Activated naive CD8-positive, alpha-beta T cell treated with anti-CD3 and anti-CD28 coated beads, Interleukin-2, amount 50 U/mL, for 24 hours (primary cell): ENCODE measurements around the gene GID4.
A peak's percentile ranks its signal among the peaks of the same experiment; 100 is the strongest.

ENCODE experiments used
- ATAC-seq: fragments of 150-1000 bp; cut with Tn5 transposase; one replicate; pipeline ENCODE4 v1.10.0; 2021
- DNase-seq: peaks from one replicate; pipeline ENCODE4 v3.0.0; 2021
- H3K27ac Mint-ChIP-seq: one replicate; pipeline ENCODE4 v1.8.0; 2021; ENCODE audit warnings: mild to moderate bottlenecking, mixed read lengths
- H3K27me3 Mint-ChIP-seq: one replicate; pipeline ENCODE4 v1.8.0; 2021; ENCODE audit warnings: mixed read lengths
- H3K36me3 Mint-ChIP-seq: one replicate; pipeline ENCODE4 v1.8.0; 2021; ENCODE audit warnings: low read depth, mixed read lengths
- H3K4me1 Mint-ChIP-seq: one replicate; pipeline ENCODE4 v1.8.0; 2021; ENCODE audit warnings: mixed read lengths
- H3K4me3 Mint-ChIP-seq: one replicate; pipeline ENCODE4 v1.8.0; 2021; ENCODE audit warnings: mild to moderate bottlenecking, moderate library complexity, mixed read lengths
- H3K9me3 Mint-ChIP-seq: one replicate; pipeline ENCODE4 v1.8.0; 2021; ENCODE audit warnings: mixed read lengths

Gene GID4

DNA sequence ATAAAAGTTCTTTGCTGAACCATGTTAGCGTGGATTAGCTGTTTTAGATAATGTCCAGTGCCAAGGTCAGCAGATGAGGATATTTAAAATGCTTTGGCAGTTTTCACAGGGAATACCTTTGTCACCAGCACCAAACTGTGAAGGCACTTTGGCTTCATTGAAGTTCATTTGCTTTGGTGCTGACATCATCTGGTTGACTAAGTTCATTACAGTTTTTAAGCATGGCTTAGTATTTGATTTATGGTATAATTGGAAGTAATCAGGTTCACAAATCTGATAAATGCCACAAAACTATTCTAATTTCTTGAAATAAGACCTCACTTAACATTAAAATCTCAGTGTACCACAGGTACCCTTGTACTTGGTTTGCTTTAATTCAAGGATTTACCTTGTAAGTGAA is 4.3 kb downstream of the GID4 start:
- Mint-ChIP-seq H3K4me3 (no peak overlapping the region), H3K36me3 (peaks cover 2% of the 10 kb centered on the region), H3K9me3 (no peaks in the 10 kb centered on the region), H3K27me3 (no peaks in the 10 kb centered on the region), H3K4me1 (peaks cover 25% of the 10 kb centered on the region), H3K27ac (no peak overlapping the region)
- DNase-seq (no peak), ATAC-seq (no peak)

DNA sequence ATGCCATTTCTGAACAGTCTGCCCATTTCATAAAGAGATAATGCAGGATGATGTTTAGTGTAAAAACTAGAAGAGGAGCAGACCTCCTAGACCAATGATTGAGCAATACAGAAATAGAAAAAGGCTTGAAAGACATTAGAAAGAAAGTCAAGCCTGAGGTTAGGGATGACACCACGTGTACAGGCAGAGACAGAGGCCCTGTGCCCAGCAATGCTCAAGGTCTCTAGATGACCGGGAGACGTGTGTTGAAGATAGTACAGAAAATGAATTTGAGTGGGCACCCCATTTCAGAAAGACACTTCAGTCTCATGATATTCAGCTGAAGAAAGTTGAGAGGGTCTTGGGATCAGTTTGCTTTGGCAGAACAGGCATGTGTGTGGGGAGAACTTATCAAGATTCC is 5.4 kb downstream of the GID4 start:
- Mint-ChIP-seq H3K4me1 (peaks cover 23% of the 10 kb centered on the region), H3K9me3 (no peaks in the 10 kb centered on the region), H3K27ac (no peak overlapping the region), H3K27me3 (no peaks in the 10 kb centered on the region), H3K36me3 (peaks cover 2% of the 10 kb centered on the region), H3K4me3 (no peak overlapping the region)
- ATAC-seq (no peak), DNase-seq (no peak)

DNA sequence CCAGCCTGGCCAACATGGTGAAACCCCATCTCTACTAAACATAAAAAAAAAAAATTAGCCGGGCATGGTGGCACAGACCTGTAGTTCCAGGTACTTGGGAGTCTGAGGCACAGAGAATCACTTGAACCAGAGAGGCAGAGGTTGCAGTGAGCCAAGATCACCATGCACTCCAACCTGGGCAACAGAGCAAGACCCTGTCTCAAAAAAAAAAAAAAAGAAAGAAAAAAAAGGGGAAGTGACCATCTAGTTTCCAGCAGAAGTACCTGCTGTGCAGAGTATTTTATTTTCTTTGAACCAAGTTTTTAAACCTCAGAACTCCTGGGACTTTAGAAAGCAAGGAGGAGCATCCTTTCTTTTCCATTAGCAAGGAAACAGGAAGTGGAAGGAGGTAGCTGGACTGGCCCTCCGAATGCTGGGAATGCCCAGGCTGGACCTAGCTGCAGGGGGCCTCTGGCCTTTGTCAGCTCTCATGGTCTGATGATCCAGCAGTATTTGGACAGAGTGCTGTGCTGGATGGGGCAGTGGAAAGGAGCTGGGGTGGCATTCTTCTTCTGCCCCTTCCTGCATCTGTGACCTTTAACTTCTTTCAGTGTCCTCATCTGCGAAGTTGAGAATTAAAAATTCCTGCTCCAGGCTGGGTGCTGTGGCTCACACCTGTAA is 6.6 kb downstream of the GID4 start:
- Mint-ChIP-seq H3K36me3 (peaks cover 4% of the 10 kb centered on the region), H3K27ac (no peak overlapping the region), H3K27me3 (no peaks in the 10 kb centered on the region), H3K9me3 (no peaks in the 10 kb centered on the region), H3K4me3 (no peak overlapping the region), H3K4me1 (peaks cover 14% of the 10 kb centered on the region)
- DNase-seq = no peak
- no peak for ATAC-seq

DNA sequence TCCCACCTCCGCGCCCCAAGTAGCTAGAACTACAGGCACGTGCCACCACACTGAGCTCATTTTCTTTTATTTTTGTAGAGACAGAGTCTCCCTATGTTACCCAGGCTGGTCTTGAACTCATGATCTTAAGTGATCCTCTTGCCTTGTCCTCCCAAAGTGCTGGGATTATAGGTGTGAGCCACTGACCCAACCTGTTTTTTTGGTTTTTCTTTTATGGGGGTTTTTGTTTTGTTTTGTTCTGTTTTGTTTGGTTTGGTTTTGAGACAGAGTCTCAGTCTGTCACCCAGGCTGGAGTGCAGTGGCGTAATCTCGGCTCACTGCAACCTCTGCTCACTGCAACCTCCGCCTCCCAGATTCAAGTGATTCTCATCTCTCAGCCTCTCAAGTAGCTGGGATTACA is 16.4 kb downstream of the GID4 start:
- Mint-ChIP-seq H3K27ac (no peak overlapping the region), H3K36me3 (peaks cover 19% of the 10 kb centered on the region), H3K4me3 (no peak overlapping the region), H3K4me1 (no peaks in the 10 kb centered on the region), H3K27me3 (no peaks in the 10 kb centered on the region), H3K9me3 (no peaks in the 10 kb centered on the region)
- DNase-seq (no peak), ATAC-seq (no peak)

DNA sequence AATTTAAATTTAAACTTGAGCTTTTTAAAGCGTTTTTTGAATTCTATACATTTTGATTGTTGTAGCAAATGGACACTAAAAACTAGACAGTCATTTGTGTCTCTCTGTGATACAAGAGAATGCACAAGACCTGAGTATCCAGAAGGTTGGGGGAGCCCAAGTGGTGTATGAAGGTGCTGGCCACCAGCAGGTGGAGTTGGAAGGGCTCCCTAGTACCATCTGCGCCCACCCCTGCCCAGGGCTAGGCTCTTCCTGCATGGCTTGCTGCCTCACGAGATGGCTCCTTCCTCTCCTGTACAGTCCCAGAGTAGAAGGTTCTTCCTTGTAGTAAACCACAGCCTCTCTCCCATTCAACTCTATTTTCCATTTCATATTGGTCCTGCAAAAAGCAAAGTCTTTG is 17.0 kb downstream of the GID4 start:
- H3K27me3 Mint-ChIP-seq = no peaks in the 10 kb centered on the region
- no peak for DNase-seq
- peak overlapping the region; percentile 9 for H3K27ac Mint-ChIP-seq
- H3K36me3 Mint-ChIP-seq = peaks cover 19% of the 10 kb centered on the region
- no peak for ATAC-seq
- H3K4me1 Mint-ChIP-seq = no peaks in the 10 kb centered on the region
- no peak overlapping the region for H3K4me3 Mint-ChIP-seq
- H3K9me3 Mint-ChIP-seq = no peaks in the 10 kb centered on the region

DNA sequence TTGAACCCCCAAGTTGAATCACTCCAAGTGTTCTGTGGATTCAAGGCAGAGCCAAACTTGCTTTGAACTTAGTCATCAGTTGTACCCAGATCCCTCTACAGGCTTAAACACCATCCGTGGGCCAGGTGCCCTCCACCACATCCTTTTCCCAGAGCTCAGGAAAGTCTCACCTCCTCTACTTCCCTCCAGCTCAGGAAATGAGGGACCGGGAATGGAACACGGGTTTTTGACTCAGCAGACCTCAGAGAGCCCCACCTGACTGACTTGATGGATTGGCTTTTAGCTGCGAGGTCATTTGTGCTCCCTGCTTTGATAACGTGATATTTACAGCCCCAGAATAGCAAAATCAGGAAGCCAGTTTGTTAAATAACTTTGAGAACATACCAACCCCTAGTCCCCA is 20.1 kb downstream of the GID4 start:
- ATAC-seq (no peak), DNase-seq (no peak)
- no peak overlapping the region for H3K27ac Mint-ChIP-seq
- no peaks in the 10 kb centered on the region for H3K27me3 Mint-ChIP-seq
- no peak overlapping the region for H3K4me3 Mint-ChIP-seq
- H3K36me3 Mint-ChIP-seq = peaks cover 15% of the 10 kb centered on the region
- H3K9me3 Mint-ChIP-seq = no peaks in the 10 kb centered on the region
- H3K4me1 Mint-ChIP-seq = no peaks in the 10 kb centered on the region

DNA sequence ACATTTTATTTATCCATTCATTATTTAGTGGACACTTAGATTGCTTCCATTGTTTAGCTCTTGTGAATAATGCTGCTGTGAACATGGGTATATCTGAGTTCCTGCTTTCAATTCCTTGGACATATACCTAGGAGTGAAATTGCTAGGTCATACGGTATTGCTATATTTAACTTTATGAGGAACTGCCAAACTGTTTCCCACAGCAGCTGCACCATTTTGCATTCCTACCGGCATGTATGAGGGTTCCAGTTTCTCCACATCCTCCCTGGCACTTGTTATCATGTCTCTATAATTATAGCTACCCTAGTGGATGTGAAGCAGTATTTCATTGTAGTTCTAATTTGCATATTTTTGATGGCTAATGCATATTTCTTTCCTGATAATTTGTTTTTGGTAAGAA is 24.8 kb downstream of the GID4 start:
- Mint-ChIP-seq H3K9me3 (no peaks in the 10 kb centered on the region), H3K27me3 (no peaks in the 10 kb centered on the region), H3K27ac (no peak overlapping the region), H3K4me3 (no peak overlapping the region), H3K36me3 (peaks cover 11% of the 10 kb centered on the region), H3K4me1 (no peaks in the 10 kb centered on the region)
- ATAC-seq = no peak
- no peak for DNase-seq

DNA sequence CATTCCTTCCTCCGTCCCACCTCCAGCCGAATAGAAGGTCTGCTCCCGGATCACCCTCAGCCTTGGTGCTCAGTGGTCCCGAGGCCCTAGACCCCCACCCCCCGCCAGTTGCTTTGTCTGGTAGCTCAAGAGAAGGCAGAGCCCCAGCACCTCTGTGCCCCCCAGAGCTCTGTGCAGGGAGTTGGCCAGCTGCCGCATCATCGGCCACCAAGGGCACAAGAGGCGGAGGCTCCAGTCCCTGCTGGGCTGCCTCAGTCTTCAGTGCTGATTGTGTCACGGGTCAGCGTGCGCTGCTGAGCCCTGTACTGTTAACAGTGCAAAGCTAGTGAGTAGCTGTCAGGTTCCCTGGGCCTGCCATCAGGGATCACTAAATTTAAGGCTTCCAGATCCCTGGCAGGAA is 26.3 kb downstream of the GID4 start:
- Mint-ChIP-seq H3K4me1 (no peaks in the 10 kb centered on the region), H3K27ac (no peak overlapping the region), H3K27me3 (no peaks in the 10 kb centered on the region), H3K4me3 (no peak overlapping the region), H3K36me3 (peaks cover 7% of the 10 kb centered on the region), H3K9me3 (no peaks in the 10 kb centered on the region)
- ATAC-seq (no peak), DNase-seq (no peak)

DNA sequence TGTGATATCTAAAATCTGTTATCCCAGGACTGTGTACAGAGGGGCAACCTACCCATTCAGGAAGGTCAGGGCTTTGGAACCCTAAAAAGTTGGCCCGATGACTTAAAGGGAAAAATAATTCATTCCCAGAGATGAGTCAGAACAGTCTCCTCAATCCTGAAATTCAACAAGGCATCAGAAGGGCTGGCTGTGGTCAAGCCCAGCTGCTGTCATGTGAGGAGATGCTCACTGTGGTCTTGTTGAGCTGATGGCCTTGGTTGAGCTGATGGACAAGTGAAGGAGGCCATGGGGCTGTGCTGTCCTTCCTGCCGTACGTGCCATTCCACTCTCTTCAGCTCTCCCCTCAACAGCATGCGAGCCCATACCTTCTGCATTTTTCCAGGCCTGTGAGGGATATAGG is 27.7 kb downstream of the GID4 start:
- DNase-seq = no peak
- H3K27ac Mint-ChIP-seq = no peak overlapping the region
- peaks cover 5% of the 10 kb centered on the region for H3K4me1 Mint-ChIP-seq
- H3K36me3 Mint-ChIP-seq = peaks cover 7% of the 10 kb centered on the region
- no peaks in the 10 kb centered on the region for H3K27me3 Mint-ChIP-seq
- no peak overlapping the region for H3K4me3 Mint-ChIP-seq
- no peak for ATAC-seq
- H3K9me3 Mint-ChIP-seq = no peaks in the 10 kb centered on the region

DNA sequence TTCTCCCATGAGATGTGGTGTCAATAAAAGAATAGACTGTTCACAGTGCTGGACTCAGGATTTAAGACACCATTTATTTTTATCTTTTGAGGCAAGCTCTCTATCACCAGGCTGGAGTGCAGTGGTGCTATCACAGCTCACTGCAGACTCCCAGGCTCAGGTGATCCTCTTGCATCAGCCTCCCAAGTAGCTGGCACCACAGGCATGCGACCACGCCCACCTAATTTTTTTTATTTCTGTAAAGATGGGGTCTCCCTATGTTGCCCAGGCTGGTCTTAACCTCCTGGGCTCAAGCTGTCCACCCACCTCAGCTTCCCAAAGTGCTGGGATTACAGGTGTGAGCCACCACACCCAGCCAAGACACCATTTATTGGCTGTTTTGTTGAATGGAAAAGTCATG is 29.9 kb downstream of the GID4 start:
- peaks cover 5% of the 10 kb centered on the region for H3K4me1 Mint-ChIP-seq
- ATAC-seq (no peak), DNase-seq (no peak)
- H3K9me3 Mint-ChIP-seq = no peaks in the 10 kb centered on the region
- no peaks in the 10 kb centered on the region for H3K27me3 Mint-ChIP-seq
- H3K27ac Mint-ChIP-seq = no peak overlapping the region
- peaks cover 7% of the 10 kb centered on the region for H3K36me3 Mint-ChIP-seq
- no peak overlapping the region for H3K4me3 Mint-ChIP-seq

DNA sequence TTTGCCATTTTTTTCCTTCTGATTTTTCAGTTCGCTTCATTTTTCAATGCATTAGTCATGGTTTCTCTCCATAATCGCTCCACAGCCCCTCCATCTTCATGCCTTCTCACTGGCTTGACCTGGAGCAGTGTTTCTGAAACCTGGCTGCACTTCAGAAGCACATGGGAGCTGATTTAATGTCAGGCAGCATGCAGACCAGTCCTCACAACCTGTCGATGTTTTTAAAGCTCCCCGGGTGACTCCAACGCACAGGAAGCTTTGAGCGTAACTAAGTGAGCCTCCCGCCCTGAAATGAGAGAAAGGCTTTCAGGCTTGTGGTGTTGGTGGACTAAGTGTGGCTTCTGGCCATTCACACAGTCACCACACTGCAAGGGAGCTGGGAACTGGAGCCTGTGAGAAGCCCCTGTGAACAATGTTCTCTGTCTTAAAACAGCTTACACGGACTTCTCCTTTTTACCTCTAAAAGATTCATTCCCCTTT is 31.7 kb downstream of the GID4 start:
- H3K27ac Mint-ChIP-seq = no peak overlapping the region
- H3K4me3 Mint-ChIP-seq = no peak overlapping the region
- no peak for DNase-seq

DNA sequence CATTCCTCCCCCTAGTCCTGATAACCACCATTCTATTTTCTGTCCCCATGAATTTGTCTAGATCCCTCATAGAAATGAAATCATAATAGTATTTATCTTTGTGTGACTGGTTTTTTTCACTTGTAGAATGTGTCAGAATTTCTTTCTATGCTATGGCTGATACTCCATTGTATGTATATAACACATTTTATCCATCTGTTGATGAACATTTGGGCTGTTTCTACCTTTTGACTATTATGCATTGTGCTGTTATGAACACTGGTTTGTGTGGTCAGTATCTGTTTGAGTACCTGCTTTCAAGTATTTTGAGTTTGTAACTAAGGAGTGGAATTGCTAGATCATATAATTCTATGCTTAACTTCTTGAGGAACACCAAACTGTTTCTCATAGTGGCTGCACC is 32.5 kb downstream of the GID4 start:
- Mint-ChIP-seq H3K27me3 (no peaks in the 10 kb centered on the region), H3K4me3 (no peak overlapping the region), H3K36me3 (no peaks in the 10 kb centered on the region), H3K27ac (no peak overlapping the region), H3K4me1 (peaks cover 5% of the 10 kb centered on the region), H3K9me3 (no peaks in the 10 kb centered on the region)
- DNase-seq (no peak), ATAC-seq (no peak)

More for the DNA sequence above, 31.7 kb downstream of the GID4 start:
- Mint-ChIP-seq H3K4me1 (peaks cover 5% of the 10 kb centered on the region), H3K36me3 (no peaks in the 10 kb centered on the region), H3K27me3 (no peaks in the 10 kb centered on the region), H3K9me3 (no peaks in the 10 kb centered on the region)
- no peak for ATAC-seq

DNA sequence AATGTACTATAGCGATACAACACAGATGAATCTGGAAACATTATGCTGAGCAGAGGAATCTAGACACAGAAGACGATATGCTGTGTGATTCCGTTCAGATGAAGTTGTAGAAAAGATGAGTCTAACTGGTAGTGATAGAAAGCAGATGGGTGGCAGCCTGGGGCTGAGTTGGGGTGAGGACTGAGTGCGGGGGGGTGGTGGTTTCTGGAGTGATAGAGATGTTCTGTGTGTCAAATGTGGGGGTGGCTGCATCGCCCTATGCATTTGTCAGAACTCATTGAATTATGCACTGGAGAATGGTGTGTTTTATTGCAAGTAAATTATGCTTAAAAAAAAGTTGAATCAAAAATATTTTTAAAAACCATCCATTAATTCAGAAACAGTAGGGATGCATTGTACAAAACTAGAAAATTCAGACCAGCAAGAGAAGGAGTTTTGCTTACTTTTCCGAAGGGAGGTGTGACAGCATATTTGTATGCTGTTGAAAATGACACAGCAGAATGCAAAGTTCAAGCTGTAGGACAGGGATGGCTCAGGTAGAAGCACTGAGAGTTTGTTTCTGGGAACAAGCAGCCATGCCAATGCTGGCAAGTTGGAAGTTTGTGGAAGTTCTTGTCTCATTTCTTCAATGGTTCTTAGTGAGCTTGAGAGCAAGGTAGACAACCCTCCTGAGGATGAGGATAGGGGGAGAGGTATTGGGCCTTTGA is 35.5 kb downstream of the GID4 start:
- peaks cover 5% of the 10 kb centered on the region for H3K4me1 Mint-ChIP-seq
- no peak overlapping the region for H3K27ac Mint-ChIP-seq
- H3K9me3 Mint-ChIP-seq = no peaks in the 10 kb centered on the region
- no peaks in the 10 kb centered on the region for H3K36me3 Mint-ChIP-seq
- ATAC-seq (no peak), DNase-seq (no peak)
- H3K27me3 Mint-ChIP-seq = peaks cover 5% of the 10 kb centered on the region
- no peak overlapping the region for H3K4me3 Mint-ChIP-seq

DNA sequence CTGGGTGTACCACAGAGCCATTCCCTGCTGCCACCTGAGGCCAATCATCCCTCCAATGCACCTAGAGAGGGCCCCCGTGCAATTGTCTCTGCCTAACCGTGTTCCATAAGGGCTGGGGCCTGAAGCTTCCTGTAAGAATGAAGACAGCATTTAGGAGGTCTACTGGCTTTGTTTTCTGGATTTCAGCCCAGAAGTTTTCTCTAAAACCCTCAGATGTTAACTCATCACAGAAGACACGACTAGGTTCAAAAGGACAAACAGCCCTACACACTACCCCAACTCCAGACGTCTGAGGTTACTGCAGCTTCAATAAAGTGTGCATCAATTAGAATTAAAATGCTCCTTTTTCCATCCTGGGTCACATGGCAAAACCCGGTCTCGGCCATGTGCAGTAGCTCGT is 37.7 kb downstream of the GID4 start:
- Mint-ChIP-seq H3K36me3 (no peaks in the 10 kb centered on the region), H3K4me3 (no peak overlapping the region), H3K27me3 (peaks cover 9% of the 10 kb centered on the region), H3K9me3 (no peaks in the 10 kb centered on the region), H3K27ac (no peak overlapping the region), H3K4me1 (no peaks in the 10 kb centered on the region)
- ATAC-seq (no peak), DNase-seq (no peak)

DNA sequence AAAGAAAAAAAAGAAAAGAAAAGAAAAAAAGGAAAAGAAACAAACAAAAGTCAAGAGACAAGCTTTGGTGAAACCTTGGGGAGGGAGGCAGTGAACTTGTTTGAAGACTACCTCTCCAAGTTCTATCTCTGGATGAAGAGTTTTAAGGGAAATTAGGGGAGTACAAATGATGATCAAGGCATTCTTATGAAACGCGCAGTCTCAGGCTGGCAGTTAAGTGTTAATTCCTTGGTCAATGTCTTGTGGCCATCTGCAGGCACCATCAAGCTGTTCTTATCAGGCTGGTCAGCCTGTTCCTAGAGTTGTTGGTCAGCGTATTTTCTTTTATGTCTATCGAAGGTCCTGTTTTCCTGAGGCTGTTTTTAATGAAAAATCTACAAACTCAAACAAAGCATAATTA is 40.3 kb downstream of the GID4 start:
- Mint-ChIP-seq H3K4me3 (no peak overlapping the region), H3K27me3 (peaks cover 9% of the 10 kb centered on the region)

More for the DNA sequence above, 40.3 kb downstream of the GID4 start:
- H3K9me3 Mint-ChIP-seq = no peaks in the 10 kb centered on the region
- ATAC-seq (no peak), DNase-seq (no peak)
- no peaks in the 10 kb centered on the region for H3K4me1 Mint-ChIP-seq
- no peak overlapping the region for H3K27ac Mint-ChIP-seq
- H3K36me3 Mint-ChIP-seq = no peaks in the 10 kb centered on the region
